Endodermal cell (in vitro differentiated cells): ENCODE measurements around the gene UCHL3. TPM values are rescaled to one million over a fixed set of nuclear protein-coding genes. Genes with fewer than 3 reads are reported as not detected.

ENCODE experiments used
- DNase-seq: peaks from one replicate; pipeline ENCODE4 v3.0.0-alpha.2; 2017
- H3K27ac ChIP-seq: 2 replicates; pipeline ENCODE4 v1.5.1; 2013; ENCODE audit warnings: mild to moderate bottlenecking, low read depth, low read length, moderate library complexity
- H3K27me3 ChIP-seq: 2 replicates; pipeline ENCODE4 v1.6.1; 2013; ENCODE audit warnings: mild to moderate bottlenecking, low read length, moderate library complexity; ENCODE audit not compliant: insufficient read depth, control insufficient read depth, poor library complexity, severe bottlenecking
- H3K36me3 ChIP-seq: 2 replicates; pipeline ENCODE4 v1.7.0; 2013; ENCODE audit warnings: mild to moderate bottlenecking, low read length, moderate library complexity; ENCODE audit not compliant: control insufficient read depth, insufficient read depth
- H3K4me1 ChIP-seq: one replicate; pipeline ENCODE4 v1.7.0; 2013; ENCODE audit warnings: low read length; ENCODE audit not compliant: control insufficient read depth, insufficient read depth
- H3K4me3 ChIP-seq: 2 replicates; pipeline ENCODE4 v1.5.1; 2013; ENCODE audit warnings: mild to moderate bottlenecking, low read length, moderate library complexity
- H3K9ac ChIP-seq: 2 replicates; pipeline ENCODE4 v1.6.1; 2013; ENCODE audit warnings: mild to moderate bottlenecking, low read length, moderate library complexity; ENCODE audit not compliant: poor library complexity, severe bottlenecking; ENCODE audit errors: extremely low read depth
- H3K9me3 ChIP-seq: 2 replicates; pipeline ENCODE4 v1.6.1; 2013; ENCODE audit warnings: mild to moderate bottlenecking, low read length, moderate library complexity; ENCODE audit not compliant: control insufficient read depth
- H3K27ac Mint-ChIP-seq: 2 replicates; pipeline ENCODE4 v1.8.0; 2020; ENCODE audit warnings: mixed read lengths
- H3K27me3 Mint-ChIP-seq: 2 replicates; pipeline ENCODE4 v1.8.0; 2021; ENCODE audit warnings: mild to moderate bottlenecking, mixed read lengths; ENCODE audit not compliant: insufficient read depth
- H3K36me3 Mint-ChIP-seq: 2 replicates; pipeline ENCODE4 v1.8.0; 2020; ENCODE audit warnings: low read depth, mixed read lengths
- H3K4me1 Mint-ChIP-seq: 2 replicates; pipeline ENCODE4 v1.8.0; 2020; ENCODE audit warnings: mixed read lengths
- H3K4me3 Mint-ChIP-seq: 2 replicates; pipeline ENCODE4 v1.8.0; 2020; ENCODE audit warnings: mild to moderate bottlenecking, moderate library complexity, mixed read lengths
- H3K9me3 Mint-ChIP-seq: 2 replicates; pipeline ENCODE4 v1.8.0; 2020; ENCODE audit warnings: mild to moderate bottlenecking, mixed read lengths
- WGBS, 2 experiments: methylation state at CpG; one replicate each; pipeline versions ENCODE4 v1.1.5 to v1.1.7; 2013; ENCODE audit warnings: missing lambda C conversion rate in 2 of 2, mixed read lengths in 1 of 2; ENCODE audit not compliant: insufficient coverage in 1 of 2, insufficient read length in 1 of 2; 5-methylcytosine and 5-hydroxymethylcytosine counted together
- total RNA-seq, 2 donors: library from RNA; stranded (reverse); fragmentation: NEBNext Ultra II Directional in 1 of 2; extraction: Animal tissue kit (Norgen Biotek cat#: 25700) in 1 of 2; gene quantifications; 2 replicates in 1 of 2; 3 replicates in 1 of 2; pipeline ENCODE4 v1.2.1, GENCODE V29; 2021
- TF ChIP-seq, protein P1 (sequence below): fragments of 200-600 bp; sonication (generic); conservative IDR thresholded peaks from 2 replicates; pipeline ENCODE4 v1.5.0; 2021; ENCODE audit warnings: antibody characterized with exemption, mild to moderate bottlenecking

UCHL3 gene
- total RNA-seq, 2 donors from 2014 or later = 27.6 to 30.6 TPM

DNA sequence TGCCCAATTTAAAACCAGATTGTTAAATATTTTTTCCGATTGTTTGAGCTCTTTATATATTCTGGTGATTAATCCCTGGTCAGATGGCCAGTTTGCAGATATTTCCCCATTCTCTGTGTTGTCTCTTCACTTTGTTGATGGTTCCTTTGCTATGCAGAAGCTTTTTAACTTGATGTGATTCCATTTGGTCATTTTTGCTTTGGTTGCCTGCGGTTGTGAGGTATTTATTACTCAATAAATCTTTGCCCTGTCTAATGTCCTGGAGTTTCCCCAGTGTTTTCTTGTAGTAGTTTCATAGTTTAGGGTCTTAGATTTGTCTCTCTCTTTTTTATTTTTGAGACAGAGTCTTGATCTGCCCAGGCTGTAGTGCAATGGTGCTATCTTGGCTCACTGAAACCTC is 62.8 kb downstream of the UCHL3 start:
- Histone ChIP-seq H3K27ac (no peak overlapping the region), H3K27me3 (no peaks in the 10 kb centered on the region), H3K4me3 (no peak overlapping the region), H3K9ac (no peak overlapping the region), H3K36me3 (no peaks in the 10 kb centered on the region), H3K9me3 (no peaks in the 10 kb centered on the region), H3K4me1 (no peaks in the 10 kb centered on the region)
- 84 to 88% methylated on average over 1 to 2 of the region's 2 CpGs for WGBS, 2 experiments
- TF ChIP-seq, protein P1, sequence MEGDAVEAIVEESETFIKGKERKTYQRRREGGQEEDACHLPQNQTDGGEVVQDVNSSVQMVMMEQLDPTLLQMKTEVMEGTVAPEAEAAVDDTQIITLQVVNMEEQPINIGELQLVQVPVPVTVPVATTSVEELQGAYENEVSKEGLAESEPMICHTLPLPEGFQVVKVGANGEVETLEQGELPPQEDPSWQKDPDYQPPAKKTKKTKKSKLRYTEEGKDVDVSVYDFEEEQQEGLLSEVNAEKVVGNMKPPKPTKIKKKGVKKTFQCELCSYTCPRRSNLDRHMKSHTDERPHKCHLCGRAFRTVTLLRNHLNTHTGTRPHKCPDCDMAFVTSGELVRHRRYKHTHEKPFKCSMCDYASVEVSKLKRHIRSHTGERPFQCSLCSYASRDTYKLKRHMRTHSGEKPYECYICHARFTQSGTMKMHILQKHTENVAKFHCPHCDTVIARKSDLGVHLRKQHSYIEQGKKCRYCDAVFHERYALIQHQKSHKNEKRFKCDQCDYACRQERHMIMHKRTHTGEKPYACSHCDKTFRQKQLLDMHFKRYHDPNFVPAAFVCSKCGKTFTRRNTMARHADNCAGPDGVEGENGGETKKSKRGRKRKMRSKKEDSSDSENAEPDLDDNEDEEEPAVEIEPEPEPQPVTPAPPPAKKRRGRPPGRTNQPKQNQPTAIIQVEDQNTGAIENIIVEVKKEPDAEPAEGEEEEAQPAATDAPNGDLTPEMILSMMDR = no peak
- DNase-seq = no peak
- H3K4me3 Mint-ChIP-seq = no peak overlapping the region
- peaks cover 15% of the 10 kb centered on the region for H3K4me1 Mint-ChIP-seq
- no peaks in the 10 kb centered on the region for H3K27me3 Mint-ChIP-seq
- H3K27ac Mint-ChIP-seq = no peak overlapping the region
- no peaks in the 10 kb centered on the region for H3K9me3 Mint-ChIP-seq
- peaks cover 4% of the 10 kb centered on the region for H3K36me3 Mint-ChIP-seq

- Histone ChIP-seq H3K4me1 (no peaks in the 10 kb centered on the region), H3K9ac (no peak overlapping the region), H3K4me3 (no peak overlapping the region), H3K9me3 (no peaks in the 10 kb centered on the region), H3K27ac (no peak overlapping the region), H3K36me3 (no peaks in the 10 kb centered on the region), H3K27me3 (no peaks in the 10 kb centered on the region)
- Mint-ChIP-seq H3K9me3 (no peaks in the 10 kb centered on the region), H3K27ac (no peak overlapping the region), H3K36me3 (peaks cover 4% of the 10 kb centered on the region), H3K4me3 (no peak overlapping the region), H3K4me1 (peaks cover 15% of the 10 kb centered on the region), H3K27me3 (no peaks in the 10 kb centered on the region)
- WGBS, 2 experiments = 78 to 100% methylated on average over 1 of the region's 1 CpG
- DNase-seq = no peak
- TF ChIP-seq, protein P1 = no peak
These were observed 67.6 kb downstream of the UCHL3 start for GRCh38 chr13:75617230-75617629.

- H3K36me3 Mint-ChIP-seq = peaks cover 4% of the 10 kb centered on the region
- H3K9me3 Mint-ChIP-seq = no peaks in the 10 kb centered on the region
- Histone ChIP-seq H3K36me3 (no peaks in the 10 kb centered on the region), H3K27me3 (no peaks in the 10 kb centered on the region), H3K9me3 (no peaks in the 10 kb centered on the region), H3K4me1 (no peaks in the 10 kb centered on the region), H3K27ac (no peak overlapping the region), H3K4me3 (no peak overlapping the region), H3K9ac (no peak overlapping the region)
- no peaks in the 10 kb centered on the region for H3K27me3 Mint-ChIP-seq
- no peak overlapping the region for H3K4me3 Mint-ChIP-seq
- no peak for DNase-seq
- 0% methylated on average over 1 of the region's 1 CpG for WGBS, 2 experiments
- peaks cover 15% of the 10 kb centered on the region for H3K4me1 Mint-ChIP-seq
- TF ChIP-seq, protein P1 = no peak
- no peak overlapping the region for H3K27ac Mint-ChIP-seq
These were observed 68.7 kb downstream of the UCHL3 start for GRCh38 chr13:75618308-75618707.
